ENCODE measurements around the gene SERPINA5.

The SERPINA5 gene

DNA sequence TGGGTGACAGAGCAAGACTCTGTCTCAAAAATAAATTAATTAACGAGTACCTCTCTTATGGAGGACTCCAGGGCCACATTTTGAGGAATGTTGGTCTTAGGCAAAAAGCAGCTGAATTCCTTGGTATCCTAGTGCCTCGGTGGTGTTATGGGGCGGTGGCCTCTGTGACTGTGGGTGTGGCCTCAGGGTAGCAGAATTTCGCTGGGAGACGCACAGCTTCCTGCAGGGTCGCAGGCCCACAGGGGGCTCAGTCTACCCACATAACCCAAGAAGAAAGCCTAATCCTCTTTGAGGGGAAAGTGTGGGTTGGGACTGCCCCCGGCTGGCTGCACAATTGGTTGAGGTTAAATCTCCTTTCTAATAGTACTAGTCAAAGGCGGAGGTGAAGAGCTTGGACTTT, 31.2 kb upstream of the SERPINA5 start:
- no peak for DNase-seq (ENCODE audit: low read depth in 2 of 2)

- DNase-seq (ENCODE audit: low read depth in 2 of 2) = no peak
Measured at GRCh38 chr14:94555991-94556390, 25.2 kb upstream of the SERPINA5 start.

- DNase-seq (ENCODE audit: low read depth in 2 of 2) = no peak
Measured at GRCh38 chr14:94557327-94557726, 23.9 kb upstream of the SERPINA5 start.

GRCh38 chr14:94558842-94559241, 22.4 kb upstream of the SERPINA5 start:
- DNase-seq (ENCODE audit: low read depth in 2 of 2) = no peak

DNA sequence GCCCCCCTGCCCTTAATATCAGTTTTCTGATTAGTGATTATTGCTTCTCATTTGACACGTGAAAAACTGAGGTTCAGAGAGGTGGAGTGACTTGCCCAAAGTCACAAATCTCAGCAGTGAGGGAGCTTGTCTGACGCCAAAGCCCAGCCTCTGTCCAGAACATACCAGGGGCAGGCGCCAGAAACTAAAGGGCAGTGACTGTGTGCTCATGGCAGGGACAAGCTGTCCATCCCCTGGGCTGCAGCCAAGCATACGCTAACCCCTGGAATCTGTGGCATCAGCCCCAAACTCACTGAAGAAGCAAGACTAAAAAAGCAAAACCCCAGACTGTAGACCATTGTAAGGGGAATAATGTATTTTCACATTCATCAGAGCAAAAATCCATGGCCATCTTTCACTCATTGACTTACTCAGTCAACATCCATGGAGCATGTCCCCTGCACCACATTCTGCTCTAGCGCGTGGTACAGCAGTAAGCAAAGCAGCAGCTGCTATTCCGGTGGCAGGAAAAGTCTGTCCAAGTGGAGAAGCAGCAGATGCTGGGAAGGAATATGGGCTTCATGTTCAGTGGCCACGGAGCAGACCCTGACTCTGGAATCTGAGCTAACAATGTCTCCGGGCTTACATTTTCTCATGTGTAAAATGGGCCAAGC, 21.5 kb upstream of the SERPINA5 start:
- no peak for DNase-seq (ENCODE audit: low read depth in 2 of 2)

- DNase-seq (ENCODE audit: low read depth in 2 of 2) = no peak
Measured at GRCh38 chr14:94560291-94560665, 20.9 kb upstream of the SERPINA5 start.

DNA sequence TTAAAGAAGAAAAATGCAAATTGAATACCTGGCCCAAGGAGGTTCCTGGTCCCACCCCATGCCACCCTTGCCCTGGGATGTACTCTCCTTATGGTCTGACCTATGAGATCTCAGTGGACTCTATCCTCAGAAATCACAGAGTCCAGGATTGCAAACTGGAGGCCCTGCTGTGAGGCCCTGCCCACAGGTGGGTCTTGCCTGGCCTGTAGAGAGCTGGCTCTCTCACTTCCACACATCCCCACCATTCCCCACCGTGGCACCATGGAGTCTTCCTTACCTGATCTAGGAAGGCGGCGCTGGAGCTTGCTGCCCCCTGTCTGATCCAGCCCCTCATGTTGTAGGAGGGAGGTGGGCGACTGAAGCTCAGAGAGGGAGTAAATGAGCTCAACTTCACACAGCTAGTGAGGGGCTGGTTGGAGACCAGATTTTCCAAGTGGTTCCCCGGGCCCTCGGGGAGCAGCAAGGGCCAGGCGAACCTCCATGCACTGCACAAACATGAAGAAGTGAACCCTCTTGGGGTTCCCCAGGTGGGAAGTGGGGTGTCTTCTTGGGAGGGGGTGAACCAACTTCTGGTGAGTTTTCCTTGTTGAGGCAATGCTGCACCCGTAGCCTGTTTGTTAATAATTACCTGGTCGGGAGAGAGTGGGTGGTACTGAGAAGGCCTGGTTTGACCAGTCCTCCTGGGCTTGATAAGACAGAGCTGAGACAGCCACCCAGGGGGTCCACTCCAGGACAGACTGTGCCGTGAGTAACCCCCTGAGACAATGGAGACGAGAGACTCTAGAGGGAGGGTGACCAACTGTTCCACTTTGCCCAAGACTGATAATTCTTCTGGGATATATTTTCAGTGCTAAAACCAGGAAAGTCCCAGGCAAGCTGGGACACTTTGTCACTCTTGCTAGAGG, 20.2 kb upstream of the SERPINA5 start, which contains the start of gene SERPINA4:
Gene SERPINA4, plus strand, starts transcription at position 692 of the 905 bp plus-strand sequence. CDS start 2,041 bp downstream, outside the sequence.
- no peak for DNase-seq (ENCODE audit: low read depth in 2 of 2)

DNA sequence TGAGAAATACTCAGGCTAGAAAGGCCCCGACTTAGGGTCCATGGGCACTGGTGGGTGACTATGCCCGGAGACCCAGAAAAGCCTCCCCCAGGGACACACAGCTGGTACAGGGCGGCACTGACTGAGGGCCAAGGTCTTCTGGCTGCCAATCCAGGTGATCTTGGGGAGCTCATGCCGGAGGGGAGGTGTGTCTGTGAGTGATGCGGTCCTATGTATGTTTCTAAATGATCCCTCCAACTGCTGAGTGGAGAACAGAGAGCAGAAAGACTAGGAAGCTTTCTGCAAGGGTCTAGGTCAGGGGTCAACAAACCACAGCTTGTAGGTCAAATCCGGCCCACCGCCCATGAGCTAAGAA, 19.6 kb upstream of the SERPINA5 start:
- no peak for DNase-seq (ENCODE audit: low read depth in 2 of 2)

- DNase-seq (ENCODE audit: low read depth in 2 of 2) = no peak
Measured at GRCh38 chr14:94562022-94562421, 19.2 kb upstream of the SERPINA5 start.

GRCh38 chr14:94562941-94563883, 18.0 kb upstream of the SERPINA5 start:
- DNase-seq (ENCODE audit: low read depth in 2 of 2) = no peak

DNA sequence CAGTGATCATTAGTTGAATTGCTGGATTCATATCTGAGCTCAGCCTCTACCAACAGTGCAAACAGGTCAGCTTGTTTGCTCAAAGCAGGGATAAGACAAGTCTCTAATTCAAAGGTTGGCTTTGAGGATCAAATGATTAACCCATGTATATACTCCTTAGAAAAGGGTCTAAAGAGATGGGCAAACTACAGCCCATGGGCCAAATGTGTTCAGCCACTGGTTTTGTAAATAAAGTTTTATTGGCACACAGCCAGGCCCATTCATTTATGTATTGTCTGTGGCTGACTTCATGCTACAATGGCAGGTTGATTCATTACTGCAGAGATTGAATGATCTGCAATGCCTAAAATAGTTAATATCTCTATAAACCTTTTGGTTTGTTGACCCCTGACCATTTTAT, 16.8 kb upstream of the SERPINA5 start:
- no peak for DNase-seq (ENCODE audit: low read depth in 2 of 2)

- DNase-seq (ENCODE audit: low read depth in 2 of 2) = no peak
Measured at GRCh38 chr14:94568186-94568585, 13.0 kb upstream of the SERPINA5 start.

DNA sequence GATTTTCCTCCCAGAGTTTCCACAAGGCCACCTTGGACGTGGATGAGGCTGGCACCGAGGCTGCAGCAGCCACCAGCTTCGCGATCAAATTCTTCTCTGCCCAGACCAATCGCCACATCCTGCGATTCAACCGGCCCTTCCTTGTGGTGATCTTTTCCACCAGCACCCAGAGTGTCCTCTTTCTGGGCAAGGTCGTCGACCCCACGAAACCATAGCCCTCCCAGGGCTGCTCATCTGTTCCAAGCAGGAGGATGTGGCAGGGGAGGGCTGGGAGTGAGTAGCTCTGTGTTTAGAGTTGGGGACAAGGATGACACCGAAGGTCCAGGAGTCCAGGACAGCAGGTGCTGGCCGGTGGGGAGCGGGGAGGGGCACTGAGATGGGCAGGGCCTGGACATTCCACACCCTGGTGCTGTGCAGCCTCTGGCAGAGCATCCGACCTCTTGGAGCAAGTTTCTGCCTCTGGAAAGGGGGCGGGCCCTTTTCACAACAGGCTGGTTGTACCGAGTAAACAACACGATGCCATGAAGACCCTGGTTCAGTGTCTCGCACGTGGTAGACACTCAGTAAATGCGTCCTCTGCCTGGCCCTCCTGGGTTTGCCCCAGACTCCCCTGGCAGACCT, 11.7 kb upstream of the SERPINA5 start:
- DNase-seq (ENCODE audit: low read depth in 2 of 2) = no peak

DNA sequence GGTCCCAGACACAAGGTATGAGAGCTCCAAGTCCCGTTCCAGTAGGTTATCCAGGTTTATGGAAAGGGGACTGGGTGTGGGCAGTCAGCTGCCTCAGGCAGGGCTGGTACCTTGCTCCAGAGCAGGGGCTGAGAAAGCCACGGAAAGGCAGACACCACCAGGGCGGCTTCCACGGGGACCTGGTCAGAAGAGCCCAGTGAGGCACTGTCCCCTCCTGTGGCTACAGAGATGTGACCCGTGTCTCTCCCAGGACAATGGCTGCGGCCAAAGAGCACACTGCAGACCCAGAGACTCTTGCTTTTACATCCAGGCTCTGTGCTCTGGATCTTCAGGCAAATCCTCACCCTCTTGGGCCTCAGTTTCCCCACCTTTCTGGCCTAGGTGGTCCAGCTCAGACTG, 11.2 kb upstream of the SERPINA5 start:
- DNase-seq (ENCODE audit: low read depth in 2 of 2) = no peak

DNA sequence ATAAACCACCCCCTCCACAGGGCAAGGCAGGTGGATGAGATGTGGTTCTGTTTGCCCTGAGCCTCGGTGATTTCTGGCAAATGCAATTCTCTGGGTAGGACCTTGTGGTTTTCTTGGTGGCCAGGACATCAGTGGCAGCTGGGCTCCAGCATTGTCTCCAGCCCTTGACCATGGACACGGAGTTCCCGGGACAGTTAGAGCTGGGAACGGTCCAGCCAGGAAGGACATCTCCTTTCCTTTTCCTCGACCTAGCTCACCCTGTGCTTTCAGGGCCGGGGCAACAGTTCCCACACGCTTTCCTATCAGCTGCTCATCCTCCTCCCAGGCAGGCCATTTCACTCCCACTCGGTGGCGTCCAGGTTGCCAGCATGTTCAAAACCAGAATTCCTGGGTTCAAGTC, 10.8 kb upstream of the SERPINA5 start:
- no peak for DNase-seq (ENCODE audit: low read depth in 2 of 2)

- DNase-seq (ENCODE audit: low read depth in 2 of 2) = no peak
Measured at GRCh38 chr14:94571395-94571794, 9.8 kb upstream of the SERPINA5 start.

GRCh38 chr14:94571950-94572349, 9.3 kb upstream of the SERPINA5 start:
- no peak for DNase-seq (ENCODE audit: low read depth in 2 of 2)

DNA sequence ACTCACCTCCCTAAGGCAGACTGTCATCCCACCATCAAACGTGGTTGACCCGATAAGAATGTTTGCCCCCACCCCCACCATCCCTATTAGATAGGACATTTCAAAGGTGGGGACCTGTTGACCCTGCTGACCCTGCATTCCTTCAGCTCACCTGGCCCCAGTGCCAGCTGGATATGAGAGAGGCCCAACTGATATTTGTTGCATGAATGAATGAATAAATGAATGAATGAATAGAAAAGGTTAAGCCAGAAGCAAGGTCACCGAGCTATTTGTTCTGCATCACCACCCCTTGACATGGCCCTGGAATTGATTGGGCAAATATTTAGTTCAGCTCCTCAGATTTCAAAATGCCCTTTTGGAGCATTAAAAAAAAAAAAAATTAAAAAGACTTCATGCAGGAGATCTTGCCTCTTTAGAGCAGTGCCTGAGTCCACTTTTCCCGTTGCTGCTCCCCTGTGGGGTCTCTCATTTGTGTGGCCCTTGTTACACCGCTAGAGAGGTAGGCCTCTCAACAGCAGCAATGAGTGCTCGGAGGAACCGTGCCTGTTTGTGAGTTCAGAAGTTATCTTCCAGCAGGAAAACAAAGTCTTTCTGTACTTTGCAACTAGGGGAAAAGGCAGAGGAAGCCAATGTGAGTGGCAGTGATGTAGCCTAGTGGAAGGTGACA, 8.5 kb upstream of the SERPINA5 start:
- no peak for DNase-seq (ENCODE audit: low read depth in 2 of 2)

GRCh38 chr14:94573475-94574277, 7.5 kb upstream of the SERPINA5 start:
- DNase-seq (ENCODE audit: low read depth in 2 of 2) = no peak

DNA sequence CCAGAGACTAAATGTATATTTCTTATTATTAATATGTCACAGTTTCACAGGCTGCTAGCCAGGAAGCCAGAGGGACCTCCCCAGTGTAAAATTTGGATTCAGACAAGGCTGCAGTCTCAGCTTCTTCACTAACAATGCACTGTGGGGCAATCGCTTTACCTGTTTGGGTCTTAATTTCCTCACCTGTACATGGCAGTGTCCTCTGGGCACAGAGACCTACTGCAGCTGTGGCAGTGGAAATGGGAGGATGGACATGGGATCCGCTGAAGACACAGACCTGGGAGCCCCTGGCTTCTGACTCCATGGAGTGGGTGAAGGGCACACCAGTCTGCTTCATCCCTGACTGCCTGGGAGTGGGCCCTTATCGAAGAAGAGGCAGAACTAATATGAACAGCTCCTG, 6.9 kb upstream of the SERPINA5 start:
- DNase-seq (ENCODE audit: low read depth in 2 of 2) = no peak

Data from stimulated activated CD8-positive, alpha-beta memory T cell treated with anti-CD3 and anti-CD28 coated beads, Interleukin-2, amount 100 ng/mL, for 1 hour (primary cell).